ENCODE measurements around the gene DNAJB9. TPM values are rescaled to one million over a fixed set of nuclear protein-coding genes. Genes with fewer than 3 reads are reported as not detected.
A peak's percentile ranks its signal among the peaks of the same experiment; 100 is the strongest.

Gene DNAJB9
- total RNA-seq, 1 experiment from 2014 or later, result 18.5 TPM

DNA sequence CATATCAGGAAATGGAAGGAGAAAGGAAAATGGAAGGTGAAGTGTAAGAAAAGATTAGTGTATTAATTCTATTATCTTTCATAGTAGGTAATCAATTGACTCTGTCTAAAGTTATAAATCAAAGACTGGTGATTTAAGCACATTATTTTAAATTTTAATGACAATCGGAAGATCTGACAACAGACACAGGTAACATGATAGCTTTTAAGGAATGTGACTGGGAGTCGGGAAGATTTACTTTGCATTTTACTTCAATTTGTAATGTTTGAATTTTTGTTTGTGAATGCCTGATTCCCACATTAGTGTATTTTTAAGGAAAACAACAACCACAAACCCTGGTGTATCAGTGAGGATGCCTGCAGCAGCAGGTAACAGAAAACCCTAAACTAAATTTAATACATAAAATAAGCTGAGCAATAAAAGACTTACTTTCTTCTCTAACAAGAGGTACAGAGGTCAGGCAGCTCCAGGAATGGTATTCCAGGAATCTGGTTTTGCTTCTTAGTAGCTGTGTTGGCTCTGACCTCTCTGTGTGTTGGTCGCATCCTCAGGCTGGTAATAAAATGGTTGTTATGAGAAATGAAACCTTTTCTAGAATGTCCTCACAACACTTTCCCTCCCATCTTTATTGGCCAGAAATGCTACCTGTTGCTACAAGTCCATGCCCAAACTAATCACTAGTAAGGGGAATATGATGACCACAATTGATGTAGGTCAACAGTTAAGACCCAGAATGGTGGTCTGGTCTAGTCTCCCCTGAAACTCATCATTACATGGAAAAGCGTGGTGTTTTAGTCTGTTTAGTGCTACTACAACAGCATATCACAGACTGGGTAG is 12.2 kb downstream of the DNAJB9 start:
- no peaks in the 10 kb centered on the region for H3K27me3 ChIP-seq
- DNase-seq, result peak; percentile 32 to 34
- H3K36me3 ChIP-seq, result no peaks in the 10 kb centered on the region; the same call in 1 of the 2 replicates
- H3K9me3 ChIP-seq (replicated peaks), result no peaks in the 10 kb centered on the region; the same call in 1 of the 2 replicates
- H3K27ac ChIP-seq, result peak overlapping the region; percentile 62
- peaks cover 22% of the 10 kb centered on the region for H3K4me1 ChIP-seq
- peak overlapping the region; percentile 15; the same call in 1 of the 2 replicates for H3K4me3 ChIP-seq

GRCh38 chr7:108584211-108584610 is 14.5 kb downstream of the DNAJB9 start:
- H3K36me3 ChIP-seq, result no peaks in the 10 kb centered on the region
- no peak overlapping the region for H3K27ac ChIP-seq
- no peak overlapping the region for H3K4me3 ChIP-seq
- H3K9me3 ChIP-seq (replicated peaks), result no peaks in the 10 kb centered on the region; the same call in 1 of the 2 replicates
- DNase-seq, result peak in 1 of 2 experiments; percentile 14
- H3K4me1 ChIP-seq, result peaks cover 22% of the 10 kb centered on the region
- H3K27me3 ChIP-seq, result no peaks in the 10 kb centered on the region

DNA sequence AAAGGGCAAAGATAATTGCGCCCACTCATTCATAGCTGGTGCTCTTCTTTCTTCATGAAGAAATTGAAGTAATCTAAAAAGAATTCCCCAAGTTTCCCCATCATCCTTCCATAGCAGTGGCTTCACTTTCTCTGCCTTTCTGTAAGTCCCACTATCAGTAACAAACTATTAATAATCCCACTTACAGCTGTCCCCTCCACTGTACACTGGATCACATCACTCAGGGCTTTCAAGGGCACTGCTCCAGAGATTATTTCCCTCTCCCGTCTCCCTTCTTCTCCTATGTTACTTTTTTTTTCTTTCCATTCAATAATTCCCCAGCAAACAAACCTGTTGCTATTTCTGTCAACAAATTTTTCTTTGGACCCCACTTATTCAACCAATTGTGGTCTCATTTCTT is 16.2 kb downstream of the DNAJB9 start:
- DNase-seq, result no peak

GRCh38 chr7:108586274-108586710 is 16.6 kb downstream of the DNAJB9 start:
- H3K36me3 ChIP-seq, result no peaks in the 10 kb centered on the region
- no peaks in the 10 kb centered on the region for H3K9me3 ChIP-seq (replicated peaks)
- H3K4me1 ChIP-seq, result peaks cover 23% of the 10 kb centered on the region
- H3K27ac ChIP-seq, result no peak overlapping the region
- DNase-seq, result no peak
- no peak overlapping the region for H3K4me3 ChIP-seq
- no peaks in the 10 kb centered on the region for H3K27me3 ChIP-seq

More for the DNA sequence above, 16.2 kb downstream of the DNAJB9 start:
- H3K36me3 ChIP-seq, result no peaks in the 10 kb centered on the region
- H3K4me3 ChIP-seq, result no peak overlapping the region
- H3K9me3 ChIP-seq (replicated peaks), result no peaks in the 10 kb centered on the region
- peaks cover 25% of the 10 kb centered on the region for H3K4me1 ChIP-seq
- H3K27ac ChIP-seq, result no peak overlapping the region
- H3K27me3 ChIP-seq, result no peaks in the 10 kb centered on the region

GRCh38 chr7:108589199-108589598 is 19.5 kb downstream of the DNAJB9 start:
- no peaks in the 10 kb centered on the region for H3K27me3 ChIP-seq
- H3K4me3 ChIP-seq, result no peak overlapping the region
- no peaks in the 10 kb centered on the region for H3K9me3 ChIP-seq (replicated peaks)
- no peak overlapping the region for H3K27ac ChIP-seq
- H3K36me3 ChIP-seq, result no peaks in the 10 kb centered on the region
- no peak for DNase-seq
- H3K4me1 ChIP-seq, result peaks cover 8% of the 10 kb centered on the region

DNA sequence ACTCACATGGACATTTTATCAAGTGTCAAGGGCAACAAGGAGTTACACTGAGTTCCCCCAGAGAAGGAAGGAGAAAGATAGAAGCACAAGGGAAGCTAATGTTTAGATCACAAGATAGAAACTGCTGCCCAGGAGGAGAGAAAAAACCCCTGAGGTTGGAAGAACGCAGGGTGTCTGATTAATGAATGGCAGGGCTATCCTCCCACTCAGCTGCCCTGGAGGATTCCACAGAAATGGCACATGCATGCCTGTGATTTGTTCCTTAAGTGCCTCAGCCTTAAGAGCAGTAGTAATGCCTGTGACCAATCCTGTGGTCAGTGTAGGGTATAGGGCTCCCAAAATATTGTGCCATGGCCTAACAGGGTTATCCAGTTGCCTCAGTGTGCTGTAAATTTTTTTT is 20.2 kb downstream of the DNAJB9 start:
- Histone ChIP-seq H3K9me3 (replicated peaks) (no peaks in the 10 kb centered on the region), H3K27ac (no peak overlapping the region), H3K4me3 (no peak overlapping the region), H3K36me3 (no peaks in the 10 kb centered on the region), H3K4me1 (peaks cover 3% of the 10 kb centered on the region; the same call in 1 of the 2 replicates), H3K27me3 (no peaks in the 10 kb centered on the region)
- peak; percentile 24 to 47 for DNase-seq

- H3K27me3 ChIP-seq, result no peaks in the 10 kb centered on the region
These were observed 20.9 kb downstream of the DNAJB9 start for GRCh38 chr7:108590606-108591005.

DNA sequence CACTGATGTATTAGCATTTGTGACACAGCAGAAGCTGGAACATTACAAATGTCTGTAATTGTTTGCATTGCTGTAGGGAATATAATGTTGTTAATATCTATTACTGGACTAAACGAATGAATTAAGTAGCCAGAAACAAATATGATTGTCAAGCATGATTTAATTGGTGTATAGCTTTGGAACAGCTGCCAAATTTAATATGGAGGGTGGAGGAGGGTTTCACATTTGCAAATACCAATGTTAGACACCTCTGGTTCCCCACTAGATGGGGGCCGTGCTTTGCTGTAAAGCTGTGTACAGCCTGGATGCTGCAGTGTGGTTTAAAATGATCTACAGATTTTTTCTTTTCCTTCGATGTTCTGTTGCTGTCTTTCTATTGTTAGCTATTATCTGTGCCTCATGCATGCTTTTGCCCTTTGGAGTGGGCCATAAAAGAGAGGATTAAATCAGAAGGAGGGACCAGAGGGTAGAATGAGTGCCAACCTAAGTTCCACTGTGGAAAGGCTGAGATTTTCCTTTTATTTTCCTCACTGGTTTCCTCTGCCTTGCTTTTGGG is 23.1 kb downstream of the DNAJB9 start:
- no peak overlapping the region for H3K4me3 ChIP-seq
- no peaks in the 10 kb centered on the region for H3K27me3 ChIP-seq
- DNase-seq, result peak; percentile 72 to 75
- H3K36me3 ChIP-seq, result no peaks in the 10 kb centered on the region
- H3K4me1 ChIP-seq, result 0 out of 2 replicates have a peak, but pooled peaks cover 3% of the 10 kb centered on the region
- no peaks in the 10 kb centered on the region for H3K9me3 ChIP-seq (replicated peaks)
- no peak overlapping the region for H3K27ac ChIP-seq

More at GRCh38 chr7:108590606-108591005, 20.9 kb downstream of the DNAJB9 start:
- no peak for DNase-seq
- no peak overlapping the region for H3K27ac ChIP-seq
- H3K9me3 ChIP-seq (replicated peaks), result no peaks in the 10 kb centered on the region
- no peak overlapping the region for H3K4me3 ChIP-seq
- no peaks in the 10 kb centered on the region for H3K36me3 ChIP-seq
- H3K4me1 ChIP-seq, result peaks cover 3% of the 10 kb centered on the region; the same call in 1 of the 2 replicates

- Histone ChIP-seq H3K27ac (no peak overlapping the region), H3K36me3 (no peaks in the 10 kb centered on the region), H3K9me3 (replicated peaks) (no peaks in the 10 kb centered on the region), H3K4me3 (no peak overlapping the region), H3K4me1 (no peaks in the 10 kb centered on the region), H3K27me3 (peaks cover 3% of the 10 kb centered on the region; the same call in 1 of the 2 replicates)
- no peak for DNase-seq
These were observed 26.9 kb downstream of the DNAJB9 start for GRCh38 chr7:108596560-108596959.

GRCh38 chr7:108598153-108598552 is 28.5 kb downstream of the DNAJB9 start:
- no peak for DNase-seq
- peaks cover 3% of the 10 kb centered on the region; the same call in 1 of the 2 replicates for H3K27me3 ChIP-seq
- no peaks in the 10 kb centered on the region for H3K4me1 ChIP-seq
- H3K36me3 ChIP-seq, result no peaks in the 10 kb centered on the region
- H3K27ac ChIP-seq, result no peak overlapping the region
- no peak overlapping the region for H3K4me3 ChIP-seq
- H3K9me3 ChIP-seq (replicated peaks), result no peaks in the 10 kb centered on the region

DNA sequence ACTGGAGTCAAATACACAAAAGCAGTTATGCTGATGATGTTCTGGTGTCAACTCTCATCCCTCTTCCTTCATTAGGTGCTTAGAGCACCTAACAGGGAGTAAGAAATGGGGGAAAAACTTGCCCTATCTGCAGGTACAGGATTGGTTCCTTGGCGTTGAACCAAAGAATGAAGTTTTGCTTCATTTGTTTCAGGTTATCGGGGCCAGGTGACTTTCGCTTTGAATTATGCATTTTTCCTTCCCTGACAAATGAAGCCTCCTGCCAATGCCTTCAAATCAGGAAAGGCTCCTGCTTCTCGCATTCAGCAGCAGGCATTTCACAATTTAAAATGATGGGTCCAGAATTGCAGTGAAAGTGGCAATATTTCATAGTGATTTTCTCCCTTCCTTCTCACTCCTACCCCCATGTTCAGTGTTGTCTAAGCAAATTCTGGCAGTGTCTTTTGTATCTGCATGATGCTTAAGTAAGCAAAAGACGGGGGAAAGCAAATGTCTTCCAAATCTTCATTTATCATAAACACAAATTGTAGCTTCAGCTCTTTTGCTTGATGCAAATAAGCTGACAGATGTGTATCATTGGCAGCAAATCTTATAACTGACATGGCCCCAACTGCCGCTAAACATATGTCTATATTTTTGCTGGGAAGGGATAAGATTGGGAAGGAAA is 29.4 kb downstream of the DNAJB9 start:
- no peak for DNase-seq
- Histone ChIP-seq H3K27me3 (peaks cover 3% of the 10 kb centered on the region; the same call in 1 of the 2 replicates), H3K9me3 (replicated peaks) (no peaks in the 10 kb centered on the region)

DNA sequence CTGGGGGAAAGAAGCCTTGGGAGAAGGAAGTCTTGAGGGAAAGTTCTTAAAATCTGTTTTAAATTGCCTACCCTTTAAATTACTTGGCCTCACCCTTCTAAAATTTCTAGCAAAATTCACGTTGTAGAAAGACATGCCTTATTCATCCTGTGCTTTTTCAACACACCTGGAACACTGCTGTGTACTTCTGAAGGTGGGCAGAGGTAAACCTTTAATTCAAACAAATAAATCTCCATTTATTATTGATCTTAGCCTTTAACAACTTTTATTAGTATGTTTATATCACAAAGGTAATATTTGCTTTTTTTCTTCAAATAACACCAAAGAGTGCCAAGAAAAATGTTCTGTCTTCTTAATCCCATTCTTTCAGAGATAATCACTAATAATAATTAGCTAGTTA is 30.7 kb downstream of the DNAJB9 start:
- no peak overlapping the region for H3K4me3 ChIP-seq
- no peaks in the 10 kb centered on the region for H3K4me1 ChIP-seq
- peaks cover 3% of the 10 kb centered on the region; the same call in 1 of the 2 replicates for H3K27me3 ChIP-seq
- H3K27ac ChIP-seq, result no peak overlapping the region
- no peaks in the 10 kb centered on the region for H3K36me3 ChIP-seq
- no peaks in the 10 kb centered on the region for H3K9me3 ChIP-seq (replicated peaks)
- no peak for DNase-seq

More for the DNA sequence above, 29.4 kb downstream of the DNAJB9 start:
- Histone ChIP-seq H3K4me1 (no peaks in the 10 kb centered on the region), H3K36me3 (no peaks in the 10 kb centered on the region), H3K27ac (no peak overlapping the region), H3K4me3 (no peak overlapping the region)

DNA sequence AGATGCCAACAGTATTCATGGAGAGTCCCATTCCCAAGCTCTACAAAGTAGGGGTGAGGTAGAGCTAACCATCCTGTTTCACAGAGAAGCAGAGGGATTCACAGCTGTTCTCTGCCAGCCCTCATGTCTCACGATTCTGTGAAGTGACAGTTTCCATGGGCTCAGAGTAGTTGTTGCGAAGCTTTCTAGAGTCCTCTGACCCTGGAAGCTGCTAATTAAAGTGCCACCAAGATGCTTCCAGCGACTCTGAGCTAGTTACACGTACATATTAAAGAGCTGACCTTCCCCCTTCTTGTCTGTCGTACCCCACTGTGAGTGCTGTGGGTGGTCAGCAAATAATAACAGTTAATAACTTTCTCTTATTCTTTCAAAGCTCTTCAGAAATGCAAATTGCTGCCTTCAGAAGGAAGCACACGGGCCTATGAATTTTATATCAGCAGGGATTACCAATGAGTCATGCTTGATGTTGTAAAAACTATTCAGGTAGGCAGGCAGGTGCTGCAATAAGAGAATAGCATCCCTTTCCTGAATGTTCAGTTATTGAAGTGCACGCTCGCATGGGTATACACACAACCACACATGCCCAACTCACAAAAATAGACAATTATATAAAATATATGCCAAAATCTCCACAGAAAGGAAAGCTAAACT is 34.1 kb downstream of the DNAJB9 start:
- no peak for DNase-seq
- Histone ChIP-seq H3K4me1 (no peaks in the 10 kb centered on the region), H3K36me3 (no peaks in the 10 kb centered on the region), H3K9me3 (replicated peaks) (no peaks in the 10 kb centered on the region), H3K27ac (no peak overlapping the region), H3K27me3 (no peaks in the 10 kb centered on the region; the same call in 1 of the 2 replicates), H3K4me3 (no peak overlapping the region)

DNA sequence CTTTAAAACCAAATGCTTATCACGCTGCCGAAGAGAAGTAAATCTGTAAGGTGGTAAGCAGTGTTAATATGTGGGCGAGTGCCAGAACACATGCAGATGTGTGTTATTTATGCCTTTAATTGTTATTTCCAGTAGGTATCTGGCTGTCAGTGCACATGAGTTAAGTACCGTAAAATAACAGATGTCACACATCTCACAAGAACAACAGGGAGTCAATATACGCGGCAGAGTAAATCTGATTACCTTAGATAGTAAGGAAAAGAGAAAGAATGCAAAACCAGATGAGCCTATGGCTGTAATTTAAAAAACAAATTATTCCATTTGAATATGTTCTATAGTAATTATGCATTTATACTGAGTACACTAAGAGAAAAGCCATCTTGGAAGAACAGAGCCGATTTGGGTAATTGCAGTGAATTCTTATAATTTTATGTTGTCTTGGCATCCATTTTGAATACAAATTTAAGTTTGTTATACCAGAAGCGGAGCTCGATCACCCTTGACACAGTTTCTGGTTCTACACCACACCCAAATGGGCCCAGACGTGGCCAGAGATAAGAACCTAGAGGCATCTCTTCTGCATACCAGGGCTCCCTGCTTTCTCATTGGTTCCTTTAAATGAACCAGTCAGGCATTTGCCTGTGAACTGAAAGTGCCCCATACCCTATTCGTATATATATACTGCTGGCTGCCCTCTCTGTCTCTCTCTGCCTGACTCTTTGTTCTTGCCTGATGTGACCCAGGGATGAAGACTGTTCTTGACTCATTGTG is 34.8 kb downstream of the DNAJB9 start:
- Histone ChIP-seq H3K27me3 (no peaks in the 10 kb centered on the region; the same call in 1 of the 2 replicates), H3K4me3 (no peak overlapping the region), H3K36me3 (no peaks in the 10 kb centered on the region), H3K27ac (no peak overlapping the region), H3K9me3 (replicated peaks) (no peaks in the 10 kb centered on the region), H3K4me1 (no peaks in the 10 kb centered on the region)
- DNase-seq, result no peak

All from SJCRH30 (cell line).